SK-N-SH (cell line): Measurements from ENCODE around the gene GPC5. TPM values are rescaled to one million over a fixed set of nuclear protein-coding genes. Genes with fewer than 3 reads are reported as not detected.

ENCODE experiments used
- CTCF ChIA-PET: fragments of 300-600, 350-600 bp; formaldehyde crosslinking; extraction: SDS; loops from one replicate; lab custom pipeline; 2021; lab: Yijun Ruan, JAX
- POLR2A ChIA-PET: fragments of 350-600 bp; sonication (Branson Sonifier 250); formaldehyde crosslinking; extraction: SDS; loops from one replicate; lab custom pipeline; 2020; ENCODE audit warnings: antibody characterized with exemption, inconsistent platforms; lab: Yijun Ruan, JAX
- DNase-seq: peaks from one replicate; pipeline ENCODE4 v3.0.0; 2012
- H2AFZ ChIP-seq: fragments of 200-600 bp; sonication (generic); 2 replicates; pipeline ENCODE4 v1.8.1; 2016; ENCODE audit warnings: antibody characterized with exemption, mild to moderate bottlenecking, low read depth
- H3F3A ChIP-seq: fragments of 200-600 bp; sonication (generic); replicated peaks from 2 replicates; pipeline ENCODE3; 2016; ENCODE audit warnings: antibody characterized with exemption, mild to moderate bottlenecking; ENCODE audit not compliant: insufficient read depth
- H3K27ac ChIP-seq, 2 experiments: fragments of 200-500 bp in 1 of 2; fragments of 200-600 bp in 1 of 2; sonication (Bioruptor generic) in 1 of 2; sonication (generic), shearing (Covaris generic) in 1 of 2; 2 replicates each; pipeline versions ENCODE4 v1.5.1 to v1.6.1; 2014 to 2016; ENCODE audit warnings: low read depth in 2 of 2, inconsistent platforms in 1 of 2, low read length in 1 of 2, mild to moderate bottlenecking in 1 of 2, mixed read lengths in 1 of 2
- H3K27me3 ChIP-seq: fragments of 200-600 bp; sonication (generic), shearing (Covaris generic); 2 replicates; pipeline ENCODE4 v1.6.1; 2016; ENCODE audit warnings: mixed run types; ENCODE audit not compliant: insufficient read depth
- H3K36me3 ChIP-seq, 2 experiments: fragments of 200-500 bp in 1 of 2; fragments of 200-600 bp in 1 of 2; sonication (Bioruptor generic) in 1 of 2; sonication (generic) in 1 of 2; replicated peaks in 1 of 2; 2 replicates each; pipeline versions ENCODE3 to v1.5.1; 2014 to 2016; ENCODE audit warnings: low read length in 1 of 2, mild to moderate bottlenecking in 1 of 2; ENCODE audit not compliant: insufficient read depth in 2 of 2, control insufficient read depth in 1 of 2
- H3K4me1 ChIP-seq, 2 experiments: fragments of 200-500 bp in 1 of 2; fragments of 200-600 bp in 1 of 2; sonication (Bioruptor generic) in 1 of 2; sonication (generic), shearing (Covaris generic) in 1 of 2; 2 replicates each; pipeline versions ENCODE4 v1.5.1 to v1.6.1; 2014 to 2016; ENCODE audit warnings: low read depth in 1 of 2, low read length in 1 of 2, mixed run types in 1 of 2; ENCODE audit not compliant: insufficient read depth in 2 of 2, control insufficient read depth in 1 of 2
- H3K4me2 ChIP-seq: fragments of 200-600 bp; sonication (generic), shearing (Covaris generic); 2 replicates; pipeline ENCODE4 v1.6.1; 2017; ENCODE audit warnings: mixed run types
- H3K4me3 ChIP-seq, 2 experiments: fragments of 200-500 bp in 1 of 2; fragments of 200-600 bp in 1 of 2; sonication (Bioruptor generic) in 1 of 2; sonication (generic), shearing (Covaris generic) in 1 of 2; 2 replicates each; pipeline versions ENCODE4 v1.5.1 to v1.8.1; 2014 to 2016; ENCODE audit warnings: low read depth in 2 of 2, inconsistent platforms in 1 of 2, low read length in 1 of 2, mild to moderate bottlenecking in 1 of 2, mixed read lengths in 1 of 2, moderate library complexity in 1 of 2
- H3K79me2 ChIP-seq: fragments of 200-600 bp; sonication (generic); 2 replicates; pipeline ENCODE4 v1.8.1; 2017; ENCODE audit warnings: mild to moderate bottlenecking; ENCODE audit not compliant: insufficient read depth
- H3K9ac ChIP-seq: fragments of 200-600 bp; sonication (generic); 2 replicates; pipeline ENCODE4 v1.6.1; 2017; ENCODE audit warnings: mixed run types
- H3K9me2 ChIP-seq: fragments of 200-600 bp; sonication (generic); 2 replicates; pipeline ENCODE4 v1.6.1; 2017; ENCODE audit warnings: mixed run types
- H3K9me3 ChIP-seq: fragments of 200-600 bp; sonication (generic); 2 replicates; pipeline ENCODE4 v1.6.1; 2017; ENCODE audit warnings: mixed run types, mild to moderate bottlenecking, moderate library complexity
- H4K20me1 ChIP-seq: fragments of 200-600 bp; sonication (generic); 2 replicates; pipeline ENCODE4 v1.6.1; 2017; ENCODE audit warnings: mild to moderate bottlenecking, mixed run types; ENCODE audit not compliant: insufficient read depth
- CHD2 ChIP-seq: fragments of 150-350 bp; IDR thresholded peaks from 2 replicates; pipeline ENCODE4 v1.6.1; 2018; ENCODE audit warnings: low read length; ENCODE audit not compliant: partially characterized antibody
- CTCF ChIP-seq: fragments of 200-600 bp; sonication (generic); IDR thresholded peaks from 2 replicates; pipeline ENCODE4 v1.6.1; 2017; ENCODE audit warnings: antibody characterized with exemption, mild to moderate bottlenecking, moderate library complexity
- ELF1 ChIP-seq: IDR thresholded peaks from 2 replicates; pipeline ENCODE4 v1.4.0; 2012
- EZH2phosphoT487 ChIP-seq: fragments of 200-600 bp; sonication (generic); IDR thresholded peaks from 2 replicates; pipeline ENCODE4 v1.6.1; 2017; ENCODE audit warnings: low read depth, mixed run types, mild to moderate bottlenecking, antibody characterized with exemption, moderate library complexity, borderline replicate concordance
- FOSL2 ChIP-seq: IDR thresholded peaks from 2 replicates; pipeline ENCODE4 v1.4.0; 2012; ENCODE audit warnings: low read depth, mild to moderate bottlenecking, moderate library complexity, borderline replicate concordance
- GATA2 ChIP-seq: sonication (generic); formaldehyde crosslinking; IDR thresholded peaks from 2 replicates; pipeline ENCODE4 v1.5.0; 2020; ENCODE audit warnings: mild to moderate bottlenecking, missing genetic modification reagents
- JUND ChIP-seq: IDR thresholded peaks from 2 replicates; pipeline ENCODE4 v1.4.0; 2012
- NFIC ChIP-seq: IDR thresholded peaks from 2 replicates; pipeline ENCODE4 v1.4.0; 2012; ENCODE audit warnings: borderline replicate concordance
- NRF1 ChIP-seq: IDR thresholded peaks from 2 replicates; pipeline ENCODE4 v1.6.1; 2012; ENCODE audit warnings: low read depth, mild to moderate bottlenecking, low read length
- RAD21 ChIP-seq: IDR thresholded peaks from 2 replicates; pipeline ENCODE4 v1.6.1; 2012; ENCODE audit warnings: mild to moderate bottlenecking, low read length
- REST ChIP-seq: IDR thresholded peaks from 2 replicates; pipeline ENCODE4 v1.6.1; 2012; ENCODE audit warnings: mild to moderate bottlenecking, low read depth, low read length, moderate library complexity
- RXRA ChIP-seq: IDR thresholded peaks from 2 replicates; pipeline ENCODE4 v1.4.0; 2012; ENCODE audit warnings: low read depth, mild to moderate bottlenecking, borderline replicate concordance
- USF2 ChIP-seq: fragments of 150-350 bp; IDR thresholded peaks from 2 replicates; pipeline ENCODE4 v1.6.1; 2017; ENCODE audit warnings: antibody characterized with exemption, low read length, low read depth, borderline replicate concordance
- WGBS: methylation state at CpG from one replicate; pipeline ENCODE4 v1.1.6; 2017; ENCODE audit warnings: low lambda C conversion rate; 5-methylcytosine and 5-hydroxymethylcytosine counted together
- polyA plus RNA-seq, 3 experiments: library from polyadenylated mRNA; depleted of rRNA; stranded (reverse); fragments of >200 nt; gene quantifications; 2 replicates each; pipeline ENCODE4 v1.2.3, GENCODE V29; 2012

Gene GPC5
- polyA plus RNA-seq, 1 of the 3 experiments (the other 2 are of a cell fraction) = 0.03 TPM

- DNase-seq = no peak
- POLR2A ChIA-PET = no interaction called here
Observed at GRCh38 chr13:91468301-91468700, 69.9 kb downstream of the GPC5 start.

GRCh38 chr13:91470084-91470621 is 71.7 kb downstream of the GPC5 start:
- DNase-seq = no peak
- no peaks in the 10 kb centered on the region for H4K20me1 ChIP-seq
- no peak for TF ChIP-seq NFIC
- no peak for TF ChIP-seq REST
- no peak for TF ChIP-seq FOSL2
- TF ChIP-seq CHD2 = no peak
- TF ChIP-seq RXRA = no peak
- no peak for TF ChIP-seq EZH2phosphoT487
- TF ChIP-seq JUND = no peak
- TF ChIP-seq, all 33 proteins: peak for 0
- ChIA-PET CTCF (interaction anchor here (2.0 kb wide), 1 partner anchor 10 kb away, joined by 6 read pairs; no protein-coding TSS in a partner anchor), POLR2A (no interaction called here)
- Histone ChIP-seq H3K4me3 (no peak overlapping the region), H3K9me3 (no peaks in the 10 kb centered on the region), H3F3A (no peaks in the 10 kb centered on the region), H3K9ac (no peak overlapping the region), H3K27ac (no peak overlapping the region), H3K36me3 (no peaks in the 10 kb centered on the region), H3K4me1 (no peaks in the 10 kb centered on the region), H3K9me2 (no peaks in the 10 kb centered on the region), H3K4me2 (no peak overlapping the region), H2AFZ (no peak overlapping the region), H3K27me3 (no peaks in the 10 kb centered on the region), H3K79me2 (no peaks in the 10 kb centered on the region)
- WGBS = 58% methylated on average over 4 of the region's 4 CpGs

More at GRCh38 chr13:91468301-91468700, 69.9 kb downstream of the GPC5 start:
- H3F3A ChIP-seq = no peaks in the 10 kb centered on the region
- no peaks in the 10 kb centered on the region for H3K79me2 ChIP-seq
- no peak overlapping the region for H3K27ac ChIP-seq
- H3K4me2 ChIP-seq = no peak overlapping the region
- no peaks in the 10 kb centered on the region for H3K9me3 ChIP-seq
- H3K4me3 ChIP-seq = no peak overlapping the region
- no peaks in the 10 kb centered on the region for H3K4me1 ChIP-seq
- H4K20me1 ChIP-seq = no peaks in the 10 kb centered on the region
- no peaks in the 10 kb centered on the region for H3K36me3 ChIP-seq
- no peaks in the 10 kb centered on the region for H3K9me2 ChIP-seq
- 22% methylated on average over 2 of the region's 2 CpGs for WGBS
- H3K27me3 ChIP-seq = no peaks in the 10 kb centered on the region
- no peak overlapping the region for H2AFZ ChIP-seq
- TF ChIP-seq RAD21 (no peak), GATA2 (CRISPR knock-in tag) (no peak), CHD2 (no peak), ELF1 (no peak), CTCF (no peak), FOSL2 (no peak), USF2 (no peak), NRF1 (no peak)
- TF ChIP-seq, all 33 proteins: peak for 0
- CTCF ChIA-PET = interaction anchor here (0.9 kb wide), 1 partner anchor 62 kb away, joined by 3 read pairs; no protein-coding TSS in a partner anchor
- H3K9ac ChIP-seq = no peak overlapping the region
